ENCODE measurements around the gene CORO2B.

DNA sequence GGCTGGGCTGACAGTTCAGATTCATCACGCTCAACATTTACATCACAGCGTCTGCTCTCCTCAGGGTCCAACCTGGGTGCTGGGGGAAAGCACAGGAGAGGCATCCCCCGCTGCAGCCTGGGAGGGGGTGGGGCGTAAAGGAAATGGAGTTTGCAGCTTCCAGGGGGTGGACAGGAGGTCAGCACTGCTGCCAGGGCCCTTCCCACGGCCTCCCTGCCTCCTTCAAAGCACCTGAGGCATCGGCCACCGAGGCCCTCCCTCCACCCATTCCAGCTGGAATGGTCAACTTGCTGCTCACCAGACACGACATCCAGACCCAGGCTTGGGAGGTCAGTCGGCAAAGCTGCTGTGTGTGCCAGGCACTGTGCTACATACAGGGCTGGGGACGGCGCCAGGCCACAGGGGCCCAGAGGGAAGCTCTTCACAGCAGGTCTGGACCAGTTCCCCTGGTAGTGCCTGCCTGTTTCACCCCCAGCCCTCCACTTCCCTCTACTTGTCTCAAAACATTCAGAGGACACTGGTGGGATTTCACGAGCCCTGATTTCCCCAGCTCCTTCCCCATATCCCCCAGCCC lies 121.2 kb downstream of the CORO2B start:
- no peak for TF ChIP-seq CTCF (IDR thresholded peaks at IDR 0.05; ENCODE audit: low read length)
- TF ChIP-seq EZH2 (optimal IDR thresholded peaks at IDR 0.05; ENCODE audit: low read depth, low read length), result no peak
